Stimulated activated CD8-positive, alpha-beta memory T cell treated with anti-CD3 and anti-CD28 coated beads, Interleukin-7, amount 100 ng/mL, for 4 hours (primary cell): ENCODE results near the gene PDE4B.
"Not testable (repeated sequence)": the region's sequence is repeated elsewhere in the genome, so short reads cannot be mapped to it uniquely, and the experiment has no call there.

Source experiments
- DNase-seq, 2 donors: peaks; one replicate each; pipeline ENCODE4 v3.0.0-alpha.2; 2020; ENCODE audit warnings: low read depth in 2 of 2

Gene PDE4B

GRCh38 chr1:65994223-65994622 is 201.5 kb downstream of the PDE4B start:
- DNase-seq, result no peak

GRCh38 chr1:65995336-65995735 is 202.6 kb downstream of the PDE4B start:
- DNase-seq, result no peak

- no peak for DNase-seq
These were observed 203.2 kb downstream of the PDE4B start for GRCh38 chr1:65995928-65996327.

GRCh38 chr1:65997693-65998092 is 205.0 kb downstream of the PDE4B start:
- DNase-seq, result no peak

GRCh38 chr1:65998763-65999583 is 206.3 kb downstream of the PDE4B start:
- no peak for DNase-seq

GRCh38 chr1:66000033-66000637 is 207.4 kb downstream of the PDE4B start:
- no peak for DNase-seq

GRCh38 chr1:66003690-66004089 is 211.0 kb downstream of the PDE4B start:
- no peak for DNase-seq

- not testable (repeated sequence) for DNase-seq
These were observed 213.8 kb downstream of the PDE4B start for GRCh38 chr1:66006534-66006933.

- DNase-seq, result no peak
These were observed 219.6 kb downstream of the PDE4B start for GRCh38 chr1:66012106-66012784.

GRCh38 chr1:66013371-66013770 is 220.7 kb downstream of the PDE4B start:
- no peak for DNase-seq

GRCh38 chr1:66022904-66023620 is 230.4 kb downstream of the PDE4B start:
- DNase-seq, result no peak

GRCh38 chr1:66025188-66025587 is 232.5 kb downstream of the PDE4B start:
- DNase-seq, result no peak

GRCh38 chr1:66028035-66028434 is 235.3 kb downstream of the PDE4B start:
- DNase-seq, result no peak

GRCh38 chr1:66033781-66034180 is 241.1 kb downstream of the PDE4B start:
- DNase-seq, result no peak

- DNase-seq, result no peak
These were observed 243.0 kb downstream of the PDE4B start for GRCh38 chr1:66035616-66036245.

- no peak for DNase-seq
These were observed 249.0 kb downstream of the PDE4B start for GRCh38 chr1:66041654-66042053.

GRCh38 chr1:66043186-66043585 is 250.5 kb downstream of the PDE4B start:
- no peak for DNase-seq

GRCh38 chr1:66044912-66045311 is 252.2 kb downstream of the PDE4B start:
- DNase-seq, result no peak

- DNase-seq, result no peak
These were observed 253.7 kb downstream of the PDE4B start for GRCh38 chr1:66046415-66046814.

- DNase-seq, result no peak
These were observed 255.3 kb downstream of the PDE4B start for GRCh38 chr1:66048011-66048410.

GRCh38 chr1:66050123-66050522 is 257.4 kb downstream of the PDE4B start:
- no peak for DNase-seq

- DNase-seq, result no peak
These were observed 257.9 kb downstream of the PDE4B start for GRCh38 chr1:66050633-66051032.
